Prostate gland (tissue), 2 donors: ENCODE measurements around the gene NR1I3. TPM values are rescaled to one million over a fixed set of nuclear protein-coding genes. Genes with fewer than 3 reads are reported as not detected.

Source experiments
- DNase-seq: peaks from one replicate; pipeline ENCODE4 v3.0.0-alpha.2; 2019; ENCODE audit warnings: low spot score
- H3K27ac ChIP-seq, 2 donors: fragments of 200-600 bp; sonication (generic); 2 replicates each; pipeline ENCODE4 v1.5.1; 2017 to 2019
- H3K27me3 ChIP-seq: fragments of 200-600 bp; sonication (generic); replicated peaks from 2 replicates; pipeline ENCODE4 v1.5.1; 2019; ENCODE audit not compliant: insufficient read depth
- H3K36me3 ChIP-seq, 2 donors: fragments of 200-600 bp; sonication (generic); 1 replicate in 1 of 2; 2 replicates in 1 of 2; pipeline versions ENCODE4 v1.5.1 to v1.8.1; 2017 to 2019
- H3K4me1 ChIP-seq: fragments of 200-600 bp; sonication (generic); replicated peaks from 2 replicates; pipeline ENCODE4 v1.5.1; 2019
- H3K4me3 ChIP-seq, 2 donors: fragments of 200-600 bp; sonication (generic); 2 replicates each; pipeline ENCODE4 v1.5.1; 2017 to 2019
- H3K9me3 ChIP-seq: fragments of 200-600 bp; sonication (generic); 2 replicates; pipeline ENCODE4 v1.5.1; 2017
- CTCF ChIP-seq, 4 experiments: fragments of 200-600 bp in 2 of 4; fragments of 450-650 bp in 2 of 4; sonication (generic) in 2 of 4; IDR thresholded peaks; 1 replicate in 3 of 4; 2 replicates in 1 of 4; pipeline ENCODE4 v1.5.1; 2016 to 2019; ENCODE audit warnings: antibody characterized with exemption in 4 of 4, mild to moderate bottlenecking in 2 of 4, moderate library complexity in 2 of 4
- POLR2A ChIP-seq: fragments of 450-650 bp; IDR thresholded peaks from one replicate; pipeline ENCODE4 v1.6.1; 2016; ENCODE audit warnings: antibody characterized with exemption, mild to moderate bottlenecking
- POLR2AphosphoS5 ChIP-seq: sonication (generic); formaldehyde crosslinking; IDR thresholded peaks from one replicate; pipeline ENCODE4 v1.6.1; 2017; ENCODE audit warnings: antibody characterized with exemption
- WGBS: methylation state at CpG from one replicate; pipeline ENCODE4 v1.1.5; 2018; 5-methylcytosine and 5-hydroxymethylcytosine counted together
- intact Hi-C: fragments of 100-400 bp; cut with DNase I; formaldehyde crosslinking; loops from one replicate; pipeline ENCODE4 v1.14.2; 2022
- total RNA-seq, 2 donors: library from RNA; depleted of rRNA; stranded (reverse); fragments of >200 nt; gene quantifications; one replicate each; pipeline ENCODE4 v1.1.0, GENCODE V29; 2016

NR1I3 gene
- total RNA-seq, 2 donors from 2014 or later = not detected

GRCh38 chr1:161223805-161224694, 14.0 kb downstream of the NR1I3 start:
- peaks cover 0 to 3% of the 10 kb centered on the region in 2 donors for H3K36me3 ChIP-seq
- H3K27me3 ChIP-seq = no peaks in the 10 kb centered on the region
- no peak overlapping the region for H3K4me3 ChIP-seq
- no peak for DNase-seq
- intact Hi-C loops = no loop called here
- no peaks in the 10 kb centered on the region for H3K9me3 ChIP-seq
- WGBS = 82% methylated on average over 7 of the region's 7 CpGs
- peaks cover 4% of the 10 kb centered on the region for H3K4me1 ChIP-seq
- H3K27ac ChIP-seq = no peak overlapping the region
- TF ChIP-seq POLR2AphosphoS5 = no peak
- no peak for TF ChIP-seq CTCF (IDR thresholded peaks at IDR 0.05)

GRCh38 chr1:161222175-161223019, 15.6 kb downstream of the NR1I3 start:
- no peak overlapping the region for H3K4me3 ChIP-seq
- WGBS = 74% methylated on average over 6 of the region's 6 CpGs
- TF ChIP-seq CTCF (IDR thresholded peaks at IDR 0.05) = no peak
- TF ChIP-seq POLR2AphosphoS5 = no peak
- no peak for TF ChIP-seq POLR2A
- intact Hi-C loops = no loop called here
- no peak overlapping the region for H3K27ac ChIP-seq
- no peaks in the 10 kb centered on the region for H3K9me3 ChIP-seq
- H3K4me1 ChIP-seq = peaks cover 4% of the 10 kb centered on the region
- H3K27me3 ChIP-seq = no peaks in the 10 kb centered on the region
- H3K36me3 ChIP-seq = no peaks in the 10 kb centered on the region
- DNase-seq = no peak

- Histone ChIP-seq H3K4me3 (no peak overlapping the region), H3K9me3 (no peaks in the 10 kb centered on the region), H3K4me1 (no peaks in the 10 kb centered on the region), H3K27ac (no peak overlapping the region), H3K36me3 (no peaks in the 10 kb centered on the region), H3K27me3 (no peaks in the 10 kb centered on the region)
- no peak for TF ChIP-seq POLR2AphosphoS5
- TF ChIP-seq CTCF (IDR thresholded peaks at IDR 0.05) = no peak
- intact Hi-C loops = no loop called here
- WGBS = 81% methylated on average over 5 of the region's 5 CpGs
- no peak for DNase-seq
Observed at GRCh38 chr1:161220002-161220401, 18.0 kb downstream of the NR1I3 start.

- DNase-seq = no peak
- Histone ChIP-seq H3K4me3 (no peak overlapping the region), H3K36me3 (no peaks in the 10 kb centered on the region), H3K27ac (no peak overlapping the region), H3K4me1 (no peaks in the 10 kb centered on the region), H3K27me3 (no peaks in the 10 kb centered on the region), H3K9me3 (no peaks in the 10 kb centered on the region)
- intact Hi-C loops = no loop called here
- TF ChIP-seq CTCF (IDR thresholded peaks at IDR 0.05) (no peak), POLR2AphosphoS5 (no peak), POLR2A (no peak)
- WGBS = 89% methylated on average over 5 of the region's 5 CpGs
Observed at GRCh38 chr1:161219078-161219892, 18.7 kb downstream of the NR1I3 start.
